ENCODE data around the gene TEAD4. TPM values are rescaled to one million over a fixed set of nuclear protein-coding genes. Genes with fewer than 3 reads are reported as not detected.

TEAD4 gene
- total RNA-seq, 1 experiment from 2014 or later = 33.8 TPM

GRCh38 chr12:3033539-3033867, 74.3 kb downstream of the TEAD4 start:
- intact Hi-C loops (cut with micrococcal nuclease) = loop anchor here (10.0 kb wide), 1 partner anchor 179 kb away; the partner anchor contains the start of gene TEX52
- no peaks in the 10 kb centered on the region for H3K27me3 Mint-ChIP-seq (ENCODE audit: insufficient read depth, unreplicated experiment)
- ChIA-PET CTCF (interaction anchor here (0.6 to 1.8 kb wide), 16 partner anchors 9 to 286 kb away, joined by 3 to 9 read pairs (median 3); partner anchors contain the start of genes FOXM1 and RHNO1), POLR2A (no interaction called here)
- H3K36me3 Mint-ChIP-seq (ENCODE audit: insufficient read depth, unreplicated experiment) = peaks cover 39% of the 10 kb centered on the region
- H3K27ac Mint-ChIP-seq (ENCODE audit: low read depth, unreplicated experiment) = no peak overlapping the region
- H3K4me1 Mint-ChIP-seq (ENCODE audit: insufficient read depth, unreplicated experiment) = no peaks in the 10 kb centered on the region
- TF ChIP-seq CTCF (IDR thresholded peaks at IDR 0.05; ENCODE audit: unreplicated experiment) = no peak
- no TSS peak for BruUV-seq (replicated peaks)
- no peak overlapping the region for H3K4me3 Mint-ChIP-seq (ENCODE audit: unreplicated experiment)
- DNase-seq (ENCODE audit: unreplicated experiment) = no peak
- no peaks in the 10 kb centered on the region for H3K9me3 Mint-ChIP-seq (ENCODE audit: unreplicated experiment)

GRCh38 chr12:3034067-3034750, 75.0 kb downstream of the TEAD4 start:
- H3K4me1 Mint-ChIP-seq (ENCODE audit: insufficient read depth, unreplicated experiment) = no peaks in the 10 kb centered on the region
- peak; percentile 59 for DNase-seq (ENCODE audit: unreplicated experiment)
- peaks cover 43% of the 10 kb centered on the region for H3K36me3 Mint-ChIP-seq (ENCODE audit: insufficient read depth, unreplicated experiment)
- H3K27ac Mint-ChIP-seq (ENCODE audit: low read depth, unreplicated experiment) = no peak overlapping the region
- BruUV-seq (replicated peaks) = no TSS peak
- ChIA-PET POLR2A (interaction anchor here (0.6 kb wide), 1 partner anchor 151 kb away, joined by 3 read pairs; no protein-coding TSS in a partner anchor), CTCF (interaction anchor here (0.5 to 1.8 kb wide), 26 partner anchors 8 to 411 kb away, joined by 3 to 9 read pairs (median 3); partner anchors contain the start of genes FOXM1 and RHNO1)
- no peak overlapping the region for H3K4me3 Mint-ChIP-seq (ENCODE audit: unreplicated experiment)
- intact Hi-C loops (cut with micrococcal nuclease) = loop anchor here (2.0 to 10.0 kb wide), 2 partner anchors 149 to 179 kb away; partner anchors contain the start of gene TEX52
- TF ChIP-seq CTCF (IDR thresholded peaks at IDR 0.05; ENCODE audit: unreplicated experiment) = peak; percentile 37
- H3K27me3 Mint-ChIP-seq (ENCODE audit: insufficient read depth, unreplicated experiment) = no peaks in the 10 kb centered on the region
- no peaks in the 10 kb centered on the region for H3K9me3 Mint-ChIP-seq (ENCODE audit: unreplicated experiment)

GRCh38 chr12:3035171-3035570, 76.0 kb downstream of the TEAD4 start:
- H3K27ac Mint-ChIP-seq (ENCODE audit: low read depth, unreplicated experiment) = no peak overlapping the region
- intact Hi-C loops (cut with micrococcal nuclease) = loop anchor here (2.0 to 10.0 kb wide), 2 partner anchors 150 to 180 kb away; partner anchors contain the start of gene TEX52

More at GRCh38 chr12:3035171-3035570, 76.0 kb downstream of the TEAD4 start:
- Mint-ChIP-seq H3K9me3 (ENCODE audit: unreplicated experiment) (no peaks in the 10 kb centered on the region), H3K4me3 (ENCODE audit: unreplicated experiment) (no peak overlapping the region), H3K36me3 (ENCODE audit: insufficient read depth, unreplicated experiment) (peaks cover 41% of the 10 kb centered on the region), H3K4me1 (ENCODE audit: insufficient read depth, unreplicated experiment) (no peaks in the 10 kb centered on the region), H3K27me3 (ENCODE audit: insufficient read depth, unreplicated experiment) (no peaks in the 10 kb centered on the region)
- DNase-seq (ENCODE audit: unreplicated experiment) = no peak
- ChIA-PET CTCF (interaction anchor here (0.6 to 1.3 kb wide), 5 partner anchors 17 to 183 kb away, joined by 3 to 5 read pairs (median 3); no protein-coding TSS in a partner anchor), POLR2A (no interaction called here)
- TF ChIP-seq CTCF (IDR thresholded peaks at IDR 0.05; ENCODE audit: unreplicated experiment) = no peak
- BruUV-seq (replicated peaks) = no TSS peak
